ACC112 (cell line): ENCODE measurements around the gene EML3.

Experiments used
- H2AFZ ChIP-seq: fragments of 200-600 bp; sonication (generic); one replicate; pipeline ENCODE4 v1.6.0; 2017; ENCODE audit warnings: antibody characterized with exemption, low read length; ENCODE audit not compliant: unreplicated experiment
- H3K27ac ChIP-seq: fragments of 200-600 bp; sonication (generic); 2 replicates; pipeline ENCODE4 v1.5.1; 2014; ENCODE audit warnings: low read depth, mild to moderate bottlenecking, antibody characterized with exemption, low read length, moderate library complexity
- H3K27me3 ChIP-seq: fragments of 200-600 bp; sonication (generic); 2 replicates; pipeline ENCODE4 v1.6.1; 2014; ENCODE audit warnings: mild to moderate bottlenecking, antibody characterized with exemption, low read length, moderate library complexity, mixed read lengths; ENCODE audit not compliant: insufficient read depth
- H3K36me3 ChIP-seq: fragments of 200-600 bp; sonication (generic); 2 replicates; pipeline ENCODE4 v1.6.1; 2016; ENCODE audit warnings: mild to moderate bottlenecking, antibody characterized with exemption, low read length, moderate library complexity, mixed read lengths; ENCODE audit not compliant: insufficient read depth
- H3K4me1 ChIP-seq: fragments of 200-600 bp; sonication (generic); one replicate; pipeline ENCODE4 v1.6.1; 2016; ENCODE audit warnings: low read length, mixed read lengths; ENCODE audit not compliant: insufficient read depth, unreplicated experiment, control insufficient read depth
- H3K4me3 ChIP-seq: fragments of 200-600 bp; sonication (generic); 2 replicates; pipeline ENCODE4 v1.5.1; 2014; ENCODE audit warnings: mild to moderate bottlenecking, low read depth, low read length
- H3K79me2 ChIP-seq: fragments of 200-600 bp; sonication (generic); one replicate; pipeline ENCODE4 v1.6.0; 2016; ENCODE audit warnings: low read length; ENCODE audit not compliant: control insufficient read depth, unreplicated experiment, insufficient read depth

Gene EML3

DNA sequence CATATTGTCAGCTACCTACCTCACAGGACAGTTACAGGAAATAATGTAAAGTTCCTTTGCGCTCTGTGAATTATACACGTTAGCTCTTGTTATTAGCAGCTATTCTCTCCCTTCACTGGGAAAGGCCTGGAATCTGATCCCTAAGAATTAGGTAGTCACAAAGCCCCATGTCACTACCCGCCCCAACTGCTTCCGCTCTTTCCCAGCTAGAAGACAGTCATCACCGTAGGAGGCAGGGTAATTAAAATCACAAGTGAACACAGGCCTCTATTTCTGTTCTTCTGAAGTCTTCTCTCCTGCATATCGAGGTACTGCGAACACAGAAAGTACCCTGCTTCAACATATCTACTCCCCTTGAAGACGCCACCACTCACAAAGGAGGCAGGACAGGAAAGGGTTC lies 53.4 kb downstream of the EML3 start:
- peaks cover 27% of the 10 kb centered on the region for H3K79me2 ChIP-seq
- H2AFZ ChIP-seq, result no peak overlapping the region
- no peaks in the 10 kb centered on the region for H3K27me3 ChIP-seq
- peaks cover 73% of the 10 kb centered on the region for H3K4me1 ChIP-seq
- H3K36me3 ChIP-seq, result peaks cover 8% of the 10 kb centered on the region
- H3K4me3 ChIP-seq, result no peak overlapping the region
- H3K27ac ChIP-seq, result peak overlapping the region; percentile 62

DNA sequence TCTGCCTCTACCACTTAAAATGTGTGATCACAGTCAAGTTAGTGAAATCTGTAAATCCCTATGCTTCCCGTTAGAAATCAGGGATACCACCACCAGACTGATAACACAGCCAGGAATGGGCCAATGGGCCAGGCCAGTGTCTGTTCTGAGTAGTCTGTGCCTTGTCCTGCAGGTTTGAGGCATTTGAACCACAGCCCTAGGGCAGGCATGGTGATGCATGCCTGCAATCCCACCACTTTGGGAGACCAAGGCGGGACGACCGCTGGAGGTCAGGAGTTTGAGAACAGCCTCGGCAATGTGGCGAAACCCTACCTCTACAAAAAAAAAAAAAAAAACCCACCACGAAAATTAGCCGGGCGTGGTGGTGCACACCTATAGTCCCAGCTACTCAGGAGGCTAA lies 53.9 kb downstream of the EML3 start:
- Histone ChIP-seq H2AFZ (no peak overlapping the region), H3K27me3 (no peaks in the 10 kb centered on the region), H3K79me2 (peaks cover 23% of the 10 kb centered on the region), H3K36me3 (peaks cover 8% of the 10 kb centered on the region), H3K4me1 (peaks cover 77% of the 10 kb centered on the region), H3K4me3 (no peak overlapping the region), H3K27ac (peak overlapping the region; percentile 62; the same call in 1 of the 2 replicates)

DNA sequence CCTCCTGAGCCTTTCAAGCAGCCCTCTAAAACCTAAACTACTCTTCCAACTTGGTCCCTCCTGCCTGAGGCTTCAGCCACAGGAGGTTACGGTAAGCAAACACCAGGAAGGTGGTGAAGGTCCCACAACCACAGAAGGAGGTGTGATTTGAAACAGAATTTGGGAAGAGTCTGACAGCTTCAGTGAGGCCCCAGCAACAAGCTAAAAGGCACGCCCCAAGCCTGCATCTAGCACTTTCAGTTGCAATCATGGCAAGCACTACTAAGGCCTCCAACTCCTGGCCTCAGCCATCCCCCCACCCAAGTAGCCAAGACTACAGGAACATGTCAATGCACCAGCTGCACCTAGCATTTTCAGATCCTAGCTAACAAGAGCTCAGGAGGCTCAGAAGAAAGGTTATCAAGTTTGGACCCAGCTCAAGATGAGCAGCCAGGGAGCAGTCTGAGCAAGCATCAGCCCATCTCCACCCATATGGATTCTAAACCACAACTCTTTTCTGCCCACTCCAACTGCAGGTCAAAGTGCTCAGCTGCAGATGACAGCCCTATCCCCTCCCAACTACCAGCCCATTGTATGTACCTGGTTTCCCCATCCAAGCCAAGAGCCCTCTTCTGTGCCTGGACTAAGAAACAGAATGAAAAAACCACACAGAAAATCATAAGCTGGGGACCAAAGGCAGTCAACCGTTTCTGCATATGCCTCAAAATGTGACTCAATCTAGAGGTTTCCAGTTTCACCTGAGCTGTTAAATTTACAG lies 55.5 kb downstream of the EML3 start:
- Histone ChIP-seq H3K4me1 (peaks cover 83% of the 10 kb centered on the region), H3K79me2 (peaks cover 17% of the 10 kb centered on the region), H3K27ac (peak overlapping the region; percentile 100), H2AFZ (no peak overlapping the region), H3K36me3 (peaks cover 8% of the 10 kb centered on the region), H3K27me3 (no peaks in the 10 kb centered on the region), H3K4me3 (peak overlapping the region; percentile 15)

DNA sequence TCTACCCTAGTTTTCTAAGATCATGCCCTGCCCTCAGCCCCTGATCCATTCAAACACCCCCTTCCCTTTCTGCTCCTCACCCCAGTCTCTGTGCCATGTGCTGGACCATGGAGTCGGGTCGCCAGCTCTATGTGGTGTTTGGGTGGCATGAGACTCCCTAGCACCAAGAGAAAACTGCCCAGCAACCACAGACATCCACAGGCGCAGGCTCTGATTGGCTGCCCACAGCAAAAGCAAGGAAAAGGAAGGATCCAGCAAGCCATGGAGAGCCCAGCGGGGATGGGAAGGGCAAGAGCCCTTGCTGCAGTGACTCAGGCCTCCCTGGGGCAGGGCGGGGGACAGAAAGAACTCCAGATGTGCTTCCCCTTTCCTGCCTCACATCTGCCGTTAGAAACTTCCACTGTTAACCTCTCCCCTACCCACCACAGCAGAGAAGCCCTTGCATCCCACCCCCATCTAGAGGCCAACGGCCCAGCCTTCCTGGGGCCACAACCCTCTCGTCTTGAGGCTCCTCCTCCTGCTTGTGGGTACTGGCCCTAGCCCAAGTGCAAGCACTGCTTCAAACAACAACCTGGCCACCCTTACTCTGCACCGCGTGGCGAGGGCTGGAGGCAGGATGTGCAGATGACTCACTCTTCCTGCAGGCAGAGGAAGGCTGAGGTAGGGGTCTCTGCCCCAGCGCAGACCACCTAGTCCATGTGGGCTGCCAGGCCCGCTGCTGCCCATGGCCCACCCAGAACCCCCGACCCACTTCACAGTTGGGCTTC lies 56.3 kb downstream of the EML3 start:
- Histone ChIP-seq H3K27ac (peak overlapping the region; percentile 100), H3K4me1 (peaks cover 85% of the 10 kb centered on the region), H3K4me3 (peak overlapping the region; percentile 63), H3K79me2 (peaks cover 17% of the 10 kb centered on the region), H2AFZ (no peak overlapping the region), H3K36me3 (peaks cover 8% of the 10 kb centered on the region), H3K27me3 (no peaks in the 10 kb centered on the region)

DNA sequence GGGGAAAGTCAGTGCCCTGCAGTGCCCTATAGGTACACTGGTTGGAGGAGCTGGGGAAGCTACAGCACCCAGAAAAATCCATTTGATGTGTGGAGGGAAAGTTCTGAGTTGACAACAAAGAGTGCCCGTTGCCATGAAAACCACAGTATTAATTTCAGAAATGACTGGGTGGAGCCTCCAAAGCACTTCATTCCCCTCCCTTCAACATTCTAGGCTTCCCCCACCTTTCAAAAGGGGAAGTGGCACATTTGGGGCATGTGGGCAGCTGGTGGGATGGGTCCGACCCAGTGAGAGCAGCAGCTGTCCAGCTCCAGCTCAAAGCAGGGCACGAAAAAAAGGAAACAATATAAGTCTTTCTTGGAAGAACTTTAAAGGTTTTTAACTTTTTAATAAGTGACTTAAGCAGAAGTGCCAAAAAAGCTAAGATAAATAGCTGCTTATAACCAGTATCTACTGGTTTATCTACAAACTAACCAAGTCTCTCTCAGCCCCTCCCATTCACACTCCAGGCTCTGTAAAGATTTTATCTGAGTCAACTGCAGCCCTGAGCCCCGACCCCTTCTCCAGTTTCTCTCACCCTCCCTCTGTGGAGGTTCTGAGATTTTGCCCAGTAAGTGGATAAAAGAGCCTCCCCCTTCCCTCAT lies 57.0 kb downstream of the EML3 start:
- Histone ChIP-seq H3K36me3 (peaks cover 8% of the 10 kb centered on the region), H3K27ac (peak overlapping the region; percentile 100), H3K27me3 (no peaks in the 10 kb centered on the region), H2AFZ (no peak overlapping the region), H3K79me2 (peaks cover 17% of the 10 kb centered on the region), H3K4me3 (peak overlapping the region; percentile 63), H3K4me1 (peaks cover 80% of the 10 kb centered on the region)

DNA sequence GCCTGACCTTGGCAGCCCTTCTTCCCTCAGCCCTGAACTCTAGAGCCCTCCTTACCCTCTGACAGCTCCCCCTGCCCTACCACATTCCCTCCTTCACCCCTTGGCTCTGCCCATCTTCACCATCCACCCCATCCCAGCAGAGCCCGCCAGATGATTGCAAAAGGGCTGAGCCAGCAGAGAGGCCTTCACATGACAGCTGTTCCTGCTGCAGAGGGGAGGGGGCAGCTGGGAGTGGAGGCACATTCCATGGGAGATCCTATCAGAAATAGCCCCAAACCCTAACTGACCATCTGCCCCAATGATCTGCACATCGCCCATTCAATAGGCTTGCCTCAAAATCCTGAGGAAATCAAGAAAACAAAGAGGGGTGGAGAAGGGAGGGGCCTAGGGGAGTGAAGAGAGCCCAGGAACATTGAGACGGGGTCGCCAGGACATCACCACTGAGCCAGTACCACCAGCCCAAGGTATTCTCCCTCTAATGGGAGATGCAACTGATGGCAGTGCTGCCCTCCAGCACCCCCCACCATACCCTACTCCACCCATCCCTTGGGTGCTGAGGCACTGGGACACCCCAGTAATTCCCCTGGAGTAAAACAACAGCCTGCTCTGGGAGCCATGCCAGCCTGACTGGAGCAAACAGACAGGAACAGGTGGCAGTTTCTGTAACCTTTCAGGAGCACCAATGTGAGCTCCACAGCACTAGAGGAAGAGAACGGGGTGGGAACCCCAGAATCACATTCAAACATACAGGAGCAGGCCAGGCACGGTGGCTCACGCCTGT lies 58.0 kb downstream of the EML3 start:
- H3K27ac ChIP-seq, result peak overlapping the region; percentile 100
- H3K79me2 ChIP-seq, result peaks cover 9% of the 10 kb centered on the region

DNA sequence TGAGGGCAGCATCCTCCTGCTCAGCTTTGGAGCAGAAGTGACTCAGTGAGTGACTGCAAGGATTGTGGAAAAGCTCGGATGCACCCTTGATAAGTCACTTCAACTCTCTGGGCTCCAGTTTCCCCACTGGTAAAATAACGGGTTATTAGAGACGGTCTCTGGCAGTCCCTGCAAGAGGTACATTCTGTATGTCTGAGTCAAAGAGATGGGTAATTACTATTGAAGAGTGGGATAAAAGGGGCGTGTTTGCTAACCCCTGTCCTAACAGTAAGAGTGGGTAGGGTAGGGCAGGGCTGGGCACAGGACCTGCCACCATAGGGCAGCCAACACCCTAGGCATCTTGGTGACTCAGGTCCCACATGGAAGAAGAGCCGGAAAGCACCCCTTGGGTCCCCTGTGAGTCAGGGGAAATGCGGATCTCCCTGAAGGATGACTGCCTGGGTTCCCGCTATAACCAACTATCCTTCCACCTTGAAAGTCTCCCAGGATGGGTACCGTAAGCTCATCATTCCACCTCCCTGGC lies 58.7 kb downstream of the EML3 start:
- Histone ChIP-seq H3K27ac (peak overlapping the region; percentile 100), H3K4me1 (peaks cover 70% of the 10 kb centered on the region), H3K36me3 (no peaks in the 10 kb centered on the region; the same call in 1 of the 2 replicates), H2AFZ (no peak overlapping the region), H3K4me3 (peak overlapping the region; percentile 76), H3K27me3 (no peaks in the 10 kb centered on the region), H3K79me2 (peaks cover 2% of the 10 kb centered on the region)

More for the DNA sequence above, 58.0 kb downstream of the EML3 start:
- Histone ChIP-seq H2AFZ (no peak overlapping the region), H3K27me3 (no peaks in the 10 kb centered on the region), H3K4me3 (peak overlapping the region; percentile 76), H3K4me1 (peaks cover 71% of the 10 kb centered on the region), H3K36me3 (peaks cover 5% of the 10 kb centered on the region)

DNA sequence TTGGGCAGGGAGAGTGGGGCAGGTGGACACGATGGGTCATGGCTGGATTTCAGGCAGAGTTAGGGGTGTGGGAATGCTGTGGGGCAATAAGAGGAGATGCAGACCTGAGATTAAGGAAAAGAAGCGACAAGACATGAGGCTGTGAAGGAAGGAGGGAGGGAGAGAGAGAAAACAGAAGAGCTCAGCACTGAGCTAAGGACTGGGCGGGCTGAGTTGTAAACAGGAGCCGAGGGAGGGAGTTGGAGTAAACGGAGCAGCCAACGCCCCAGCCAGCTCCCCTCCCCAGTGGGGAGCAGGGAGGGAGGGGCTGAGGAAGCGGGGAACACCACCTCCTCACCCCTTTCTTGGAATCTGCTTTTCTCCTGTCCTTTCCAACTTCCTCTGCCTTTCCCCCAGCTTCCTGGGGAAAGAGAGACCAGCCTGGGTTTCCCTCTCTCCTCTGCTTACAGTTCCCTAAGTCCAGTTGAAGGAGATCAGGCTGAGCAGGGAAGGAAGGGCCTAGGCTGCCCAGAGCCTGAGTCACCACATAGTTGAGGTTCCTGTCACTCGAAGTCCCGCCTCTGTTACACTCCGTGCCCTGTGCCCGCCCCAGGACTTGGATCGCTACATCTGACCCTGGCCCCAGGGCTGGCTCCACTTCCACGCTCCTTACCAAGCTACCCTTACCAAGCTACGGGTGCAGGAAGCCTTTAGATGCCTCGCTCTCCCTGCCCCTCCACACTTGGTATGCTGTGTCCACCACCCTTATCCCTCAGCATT lies 59.3 kb downstream of the EML3 start:
- Histone ChIP-seq H2AFZ (no peak overlapping the region), H3K79me2 (no peaks in the 10 kb centered on the region), H3K4me3 (peak overlapping the region; percentile 76), H3K36me3 (no peaks in the 10 kb centered on the region), H3K27ac (peak overlapping the region; percentile 100), H3K4me1 (peaks cover 72% of the 10 kb centered on the region), H3K27me3 (no peaks in the 10 kb centered on the region)

DNA sequence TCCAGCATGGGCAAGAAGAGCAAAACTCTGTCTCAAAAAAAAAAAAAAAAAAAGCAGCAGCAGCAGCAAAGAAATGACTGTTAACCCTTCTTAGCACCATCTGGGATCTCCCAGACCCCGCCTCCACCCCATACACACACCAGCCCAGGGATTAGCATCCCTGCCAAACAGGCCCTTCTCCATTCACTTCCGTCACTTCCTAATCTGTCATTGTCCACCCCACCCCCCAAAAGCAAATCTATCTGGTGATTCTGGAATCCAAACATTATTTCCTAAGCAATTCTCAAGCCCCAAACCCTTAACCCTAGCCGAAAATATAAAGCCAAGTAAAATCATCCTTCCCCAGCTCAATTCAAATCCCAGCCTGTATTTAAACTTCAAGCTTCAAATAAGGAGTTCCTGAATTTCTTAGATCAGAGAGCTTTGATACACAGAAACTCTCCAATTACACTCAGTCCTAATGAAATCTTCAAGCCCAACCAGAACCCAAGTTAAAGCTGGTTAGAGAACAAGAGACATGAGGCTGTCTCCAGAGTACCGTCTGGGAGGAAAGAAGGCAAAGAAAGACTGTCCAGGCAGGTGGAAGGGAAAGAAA lies 60.0 kb downstream of the EML3 start:
- Histone ChIP-seq H3K27me3 (no peaks in the 10 kb centered on the region), H3K27ac (peak overlapping the region; percentile 100), H3K4me1 (peaks cover 72% of the 10 kb centered on the region), H3K36me3 (no peaks in the 10 kb centered on the region), H3K4me3 (peak overlapping the region; percentile 76), H2AFZ (no peak overlapping the region), H3K79me2 (peaks cover 4% of the 10 kb centered on the region)
